Prostate gland (tissue), 2 donors: ENCODE measurements around the gene DYNC2LI1.

Source experiments
- POLR2A ChIP-seq: fragments of 450-650 bp; IDR thresholded peaks from one replicate; pipeline ENCODE4 v1.6.1; 2016; ENCODE audit warnings: antibody characterized with exemption, mild to moderate bottlenecking
- POLR2AphosphoS5 ChIP-seq: sonication (generic); formaldehyde crosslinking; IDR thresholded peaks from one replicate; pipeline ENCODE4 v1.6.1; 2017; ENCODE audit warnings: antibody characterized with exemption
- TF ChIP-seq, protein P1 (sequence below), 4 experiments: fragments of 200-600 bp in 2 of 4; fragments of 450-650 bp in 2 of 4; sonication (generic) in 2 of 4; IDR thresholded peaks; 1 replicate in 3 of 4; 2 replicates in 1 of 4; pipeline ENCODE4 v1.5.1; 2016 to 2019; ENCODE audit warnings: antibody characterized with exemption in 4 of 4, mild to moderate bottlenecking in 2 of 4, moderate library complexity in 2 of 4

DNA sequence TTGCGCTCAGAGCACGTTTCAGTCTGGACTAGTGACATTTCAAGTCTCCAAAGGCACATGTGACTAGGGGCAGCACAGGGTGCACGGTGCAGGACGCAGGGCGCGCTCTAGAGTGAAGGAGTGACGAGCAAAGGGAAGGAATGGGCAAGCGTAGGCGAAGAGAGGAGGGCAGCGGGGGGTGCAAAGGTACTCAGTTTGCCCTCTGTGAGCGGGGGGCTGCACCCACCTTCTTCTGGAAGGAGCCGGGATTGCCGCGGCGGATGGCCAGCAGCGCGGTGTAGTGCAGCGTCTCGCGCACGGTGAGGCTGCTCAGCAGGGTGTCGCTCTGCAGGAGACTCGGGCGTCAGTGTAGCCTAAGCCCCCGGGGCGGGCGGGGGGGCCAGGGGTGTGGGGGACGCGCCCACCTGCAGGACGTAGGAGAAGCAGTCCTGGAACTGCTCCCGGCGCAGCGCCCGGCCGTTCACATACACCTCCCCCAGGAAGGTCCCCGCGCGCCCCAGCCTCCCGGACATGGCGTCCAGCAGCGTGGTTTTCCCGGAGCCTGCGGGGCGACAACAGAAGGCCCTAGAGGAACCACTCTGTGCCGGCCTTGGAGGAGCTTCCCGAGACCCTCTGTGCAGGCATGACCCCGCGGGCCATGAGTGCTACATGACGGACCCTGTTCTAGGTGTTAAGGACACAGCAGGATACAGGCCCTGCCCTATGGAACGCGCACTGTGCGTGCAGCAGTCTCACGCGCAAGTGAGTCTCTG, 57.9 kb downstream of the DYNC2LI1 start:
- TF ChIP-seq, protein P1, sequence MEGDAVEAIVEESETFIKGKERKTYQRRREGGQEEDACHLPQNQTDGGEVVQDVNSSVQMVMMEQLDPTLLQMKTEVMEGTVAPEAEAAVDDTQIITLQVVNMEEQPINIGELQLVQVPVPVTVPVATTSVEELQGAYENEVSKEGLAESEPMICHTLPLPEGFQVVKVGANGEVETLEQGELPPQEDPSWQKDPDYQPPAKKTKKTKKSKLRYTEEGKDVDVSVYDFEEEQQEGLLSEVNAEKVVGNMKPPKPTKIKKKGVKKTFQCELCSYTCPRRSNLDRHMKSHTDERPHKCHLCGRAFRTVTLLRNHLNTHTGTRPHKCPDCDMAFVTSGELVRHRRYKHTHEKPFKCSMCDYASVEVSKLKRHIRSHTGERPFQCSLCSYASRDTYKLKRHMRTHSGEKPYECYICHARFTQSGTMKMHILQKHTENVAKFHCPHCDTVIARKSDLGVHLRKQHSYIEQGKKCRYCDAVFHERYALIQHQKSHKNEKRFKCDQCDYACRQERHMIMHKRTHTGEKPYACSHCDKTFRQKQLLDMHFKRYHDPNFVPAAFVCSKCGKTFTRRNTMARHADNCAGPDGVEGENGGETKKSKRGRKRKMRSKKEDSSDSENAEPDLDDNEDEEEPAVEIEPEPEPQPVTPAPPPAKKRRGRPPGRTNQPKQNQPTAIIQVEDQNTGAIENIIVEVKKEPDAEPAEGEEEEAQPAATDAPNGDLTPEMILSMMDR (IDR thresholded peaks at IDR 0.05), result no peak
- TF ChIP-seq POLR2A, result no peak
- no peak for TF ChIP-seq POLR2AphosphoS5
